GM12878 (cell line): Measurements from ENCODE around the gene EYA2. TPM values are rescaled to one million over a fixed set of nuclear protein-coding genes. Genes with fewer than 3 reads are reported as not detected.

ENCODE experiments used
- ATAC-seq: fragments of 200-7000 bp; cut with Tn5 transposase; 3 replicates; pipeline ENCODE4 v1.9.1; 2020; ENCODE audit warnings: mild to moderate bottlenecking, moderate library complexity
- BruUV-seq: library from RNA; stranded (reverse); fragments of 400-500 nt; replicated peaks from 2 replicates; lab custom pipeline; 2021; lab: Mats Ljungman, UMichigan
- CTCF ChIA-PET: fragments of 300-600 bp; sonication (Branson Sonifier 250); formaldehyde crosslinking; extraction: SDS; loops from one replicate; lab custom pipeline; 2021; ENCODE audit warnings: inconsistent platforms; lab: Yijun Ruan, JAX
- POLR2A ChIA-PET: fragments of 350-600 bp; formaldehyde crosslinking; extraction: SDS; loops from one replicate; lab custom pipeline; 2021; ENCODE audit warnings: inconsistent platforms; lab: Charles Lee
- RAD21 ChIA-PET: fragments of 300-600 bp; sonication (Branson Sonifier 250); formaldehyde crosslinking; loops from one replicate; lab custom pipeline; 2023; ENCODE audit warnings: antibody characterized with exemption; ENCODE audit not compliant: unreplicated experiment; lab: Charles Lee
- SMC1A ChIA-PET: fragments of 300-600 bp; sonication (Branson Sonifier 250); formaldehyde crosslinking; loops from one replicate; lab custom pipeline; 2023; ENCODE audit not compliant: unreplicated experiment, uncharacterized antibody; lab: Charles Lee
- DNase-seq: peaks from one replicate; pipeline ENCODE4 v3.0.0-alpha.2; 2011; ENCODE audit warnings: low read depth, low spot score
- FAIRE-seq: peaks from 3 replicates; lab custom pipeline; 2011; peaks lifted over from hg19 to GRCh38; lab: Jason Lieb, UNC
- H2AFZ ChIP-seq: 2 replicates; pipeline ENCODE4 v1.6.0; 2011; ENCODE audit warnings: low read depth, low read length, control low read depth; ENCODE audit not compliant: control insufficient read depth
- H3K27ac ChIP-seq: 2 replicates; pipeline ENCODE4 v1.5.1; 2011; ENCODE audit warnings: control low read depth; ENCODE audit not compliant: control insufficient read depth, insufficient read depth
- H3K27me3 ChIP-seq, 2 experiments: replicated peaks in 1 of 2; 2 replicates each; pipeline versions ENCODE4 v1.6.0 to v1.6.1; 2011; ENCODE audit warnings: low read length in 1 of 2; ENCODE audit not compliant: control insufficient read depth in 2 of 2, insufficient read depth in 2 of 2
- H3K36me3 ChIP-seq, 2 experiments: 2 replicates each; pipeline ENCODE4 v1.5.1; 2011; ENCODE audit warnings: low read length in 1 of 2; ENCODE audit not compliant: control insufficient read depth in 2 of 2, insufficient read depth in 2 of 2
- H3K4me1 ChIP-seq: 2 replicates; pipeline ENCODE4 v1.6.1; 2011; ENCODE audit warnings: mild to moderate bottlenecking, low read length, moderate library complexity, mixed read lengths; ENCODE audit not compliant: control insufficient read depth, insufficient read depth
- H3K4me2 ChIP-seq: 2 replicates; pipeline ENCODE4 v1.6.0; 2011; ENCODE audit warnings: control low read depth; ENCODE audit not compliant: control insufficient read depth, insufficient read depth
- H3K4me3 ChIP-seq: fragments of 200-600 bp; sonication (generic); 2 replicates; pipeline ENCODE4 v1.5.1; 2016
- H3K79me2 ChIP-seq: 2 replicates; pipeline ENCODE4 v1.6.0; 2011; ENCODE audit warnings: low read length; ENCODE audit not compliant: control insufficient read depth, insufficient read depth
- H3K9ac ChIP-seq: 2 replicates; pipeline ENCODE4 v1.8.0; 2011; ENCODE audit warnings: low read length, control low read depth, mixed read lengths; ENCODE audit not compliant: control insufficient read depth, insufficient read depth
- H3K9me3 ChIP-seq: replicated peaks from 3 replicates; pipeline ENCODE4 v1.5.1; 2011; ENCODE audit warnings: mild to moderate bottlenecking, low read length; ENCODE audit not compliant: control insufficient read depth, insufficient read depth
- H4K20me1 ChIP-seq: 2 replicates; pipeline ENCODE4 v1.6.0; 2011; ENCODE audit not compliant: control insufficient read depth, insufficient read depth
- ATF7 ChIP-seq: fragments of 450-650 bp; IDR thresholded peaks from 2 replicates; pipeline ENCODE4 v1.6.1; 2016; ENCODE audit warnings: low read depth, mild to moderate bottlenecking
- CBFB ChIP-seq: IDR thresholded peaks from 2 replicates; pipeline ENCODE4 v1.6.1; 2016; ENCODE audit warnings: antibody characterized with exemption, low read depth
- DPF2 ChIP-seq: fragments of 450-650 bp; IDR thresholded peaks from 2 replicates; pipeline ENCODE4 v1.6.1; 2017; ENCODE audit warnings: mild to moderate bottlenecking
- E4F1 ChIP-seq: fragments of 450-650 bp; IDR thresholded peaks from 2 replicates; pipeline ENCODE4 v1.6.1; 2018; ENCODE audit warnings: borderline replicate concordance, mild to moderate bottlenecking; ENCODE audit not compliant: partially characterized antibody
- MXI1 ChIP-seq: fragments of 150-350 bp; IDR thresholded peaks from 2 replicates; pipeline ENCODE4 v1.6.1; 2011; ENCODE audit warnings: low read depth, mild to moderate bottlenecking, inconsistent platforms, low read length, improper control_type of control experiment
- PAX5 ChIP-seq: IDR thresholded peaks from 2 replicates; pipeline ENCODE4 v1.6.1; 2011; ENCODE audit warnings: low read depth, low read length, borderline replicate concordance
- SMAD5 ChIP-seq: IDR thresholded peaks from 2 replicates; pipeline ENCODE4 v1.6.1; 2016; ENCODE audit warnings: antibody characterized with exemption, low read depth
- ZBTB4 ChIP-seq: fragments of 450-650 bp; formaldehyde crosslinking; IDR thresholded peaks from 2 replicates; pipeline ENCODE4 v1.4.0; 2022; ENCODE audit warnings: mild to moderate bottlenecking, moderate library complexity
- ZNF217 ChIP-seq: fragments of 450-650 bp; IDR thresholded peaks from 2 replicates; pipeline ENCODE4 v1.6.1; 2017; ENCODE audit warnings: antibody characterized with exemption, mild to moderate bottlenecking
- WGBS: methylation state at CpG from one replicate; pipeline ENCODE4 v1.1.6; 2016; ENCODE audit warnings: low lambda C conversion rate; ENCODE audit not compliant: insufficient replicate concordance, insufficient coverage; ENCODE audit errors: missing lambda C conversion rate; 5-methylcytosine and 5-hydroxymethylcytosine counted together
- in situ Hi-C: fragments of 300-500 bp; cut with MboI; formaldehyde crosslinking; loops from 9 replicates; pipeline ENCODE4 v1.14.3; 2018; ENCODE audit warnings: mixed read lengths
- intact Hi-C: fragments of 100-400 bp; cut with micrococcal nuclease; formaldehyde crosslinking; loops from one replicate; pipeline ENCODE4 v1.14.2; 2022; ENCODE audit not compliant: unreplicated experiment
- polyA plus RNA-seq, 11 experiments: library from polyadenylated mRNA; depleted of rRNA in 4 of 11; unstranded in 6 of 11; stranded (reverse) in 5 of 11; fragments of >200 nt; fragmentation: Nextera tagmentation in 4 of 11; fragmentation: Illumina TruSeq in 1 of 11; extraction: Ambion mirVana in 4 of 11; extraction: Trizol in 1 of 11; gene quantifications; 1 replicate in 1 of 11; 2 replicates in 10 of 11; pipeline versions ENCODE4 v1.2.1 to v1.2.3, GENCODE V29; 2011 to 2016; ENCODE audit warnings: inconsistent platforms in 2 of 11, missing spikeins in 2 of 11, low read depth in 1 of 11
- total RNA-seq, 4 experiments: library from RNA; depleted of rRNA in 3 of 4; stranded (reverse); fragments of >200 nt in 3 of 4; fragmentation: Illumina TruSeq in 1 of 4; extraction: Trizol in 1 of 4; gene quantifications; 2 replicates each; pipeline versions ENCODE4 v1.2.1 to v1.2.3, GENCODE V29; 2013 to 2021

The EYA2 gene
- total and polyA plus RNA-seq, 10 of the 15 experiments (the other 5 are each of a cell fraction or from before 2014, with no cell fraction given) = 0.20 TPM; not detected in 9

- no peak for TF ChIP-seq PAX5
- TF ChIP-seq, all 136 proteins: peak for 0
Observed at GRCh38 chr20:46991168-46991567, 96.5 kb downstream of the EYA2 start (continued).

- SMC1A ChIA-PET = interaction anchor here (0.9 to 1.5 kb wide), 2 partner anchors 12 to 16 kb away, joined by 3 to 5 read pairs; no protein-coding TSS in a partner anchor
- Histone ChIP-seq H3K9me3 (no peaks in the 10 kb centered on the region), H3K9ac (no peak overlapping the region), H3K27me3 (no peaks in the 10 kb centered on the region), H2AFZ (no peak overlapping the region), H3K27ac (no peak overlapping the region), H3K4me1 (peaks cover 3% of the 10 kb centered on the region; the same call in 1 of the 2 replicates), H3K36me3 (no peaks in the 10 kb centered on the region), H4K20me1 (no peaks in the 10 kb centered on the region), H3K79me2 (no peaks in the 10 kb centered on the region), H3K4me2 (no peak overlapping the region), H3K4me3 (no peak overlapping the region)
- ATAC-seq (no peak), FAIRE-seq (no peak), DNase-seq (no peak)
- BruUV-seq = no TSS peak
- 88% methylated on average over 11 of the region's 12 CpGs for WGBS
- in situ Hi-C loops (no loop called here), intact Hi-C loops (no loop called here)
- RAD21 ChIA-PET = interaction anchor here (0.6 kb wide), 1 partner anchor 1011 kb away, joined by 4 read pairs; no protein-coding TSS in a partner anchor
- POLR2A ChIA-PET = interaction anchor here (0.6 kb wide), 1 partner anchor 1057 kb away, joined by 3 read pairs; no protein-coding TSS in a partner anchor
- CTCF ChIA-PET = interaction anchor here (1.5 kb wide), 1 partner anchor 392 kb away, joined by 4 read pairs; no protein-coding TSS in a partner anchor
- TF ChIP-seq PAX5 (no peak), DPF2 (no peak), ATF7 (no peak), CBFB (no peak), ZBTB4 (CRISPR knock-in tag) (no peak), SMAD5 (no peak), E4F1 (no peak), ZNF217 (no peak), MXI1 (no peak)
Observed at GRCh38 chr20:46991880-46992639, 97.4 kb downstream of the EYA2 start.
